Testis (tissue), 3 donors: Measurements from ENCODE around the gene ZSCAN21. TPM values are rescaled to one million over a fixed set of nuclear protein-coding genes. Genes with fewer than 3 reads are reported as not detected.

Source experiments
- DNase-seq: peaks from one replicate; pipeline ENCODE4 v3.0.0-alpha.2; 2019
- H3K27ac ChIP-seq, 2 donors: fragments of 200-600 bp; sonication (generic); one replicate each; pipeline ENCODE4 v1.5.1; 2019
- H3K27me3 ChIP-seq: fragments of 200-600 bp; sonication (generic); one replicate; pipeline ENCODE4 v1.5.1; 2019
- H3K36me3 ChIP-seq: fragments of 200-600 bp; sonication (generic); one replicate; pipeline ENCODE4 v1.5.1; 2017; ENCODE audit warnings: low read depth; ENCODE audit errors: missing control alignments
- H3K4me1 ChIP-seq: fragments of 200-600 bp; sonication (generic); one replicate; pipeline ENCODE4 v1.5.1; 2019
- H3K4me3 ChIP-seq, 2 donors: fragments of 200-600 bp; sonication (generic); one replicate each; pipeline ENCODE4 v1.5.1; 2017 to 2019
- H3K9me3 ChIP-seq: fragments of 200-600 bp; sonication (generic); one replicate; pipeline ENCODE4 v1.5.1; 2017
- CTCF ChIP-seq, 3 experiments: fragments of 450-650 bp in 2 of 3; fragments of 200-600 bp in 1 of 3; sonication (generic) in 1 of 3; IDR thresholded peaks; one replicate each; pipeline ENCODE4 v1.5.1; 2016 to 2019; ENCODE audit warnings: antibody characterized with exemption in 3 of 3, mild to moderate bottlenecking in 2 of 3, moderate library complexity in 1 of 3
- POLR2A ChIP-seq: fragments of 450-650 bp; IDR thresholded peaks from one replicate; pipeline ENCODE4 v1.6.1; 2017; ENCODE audit warnings: antibody characterized with exemption, mild to moderate bottlenecking, moderate library complexity
- WGBS, 2 donors: methylation state at CpG; one replicate each; pipeline ENCODE4 v1.1.5; 2018; 5-methylcytosine and 5-hydroxymethylcytosine counted together
- intact Hi-C: fragments of 100-400 bp; cut with DNase I; formaldehyde crosslinking; loops from one replicate; pipeline ENCODE4 v1.15.1; 2023; ENCODE audit warnings: low total_unique reads
- polyA plus RNA-seq: library from polyadenylated mRNA; stranded (reverse); fragments of 350-450 nt; fragmentation: Illumina TruSeq; extraction: RNeasy Lipid Tissue Mini Kit (QIAGEN cat#74804); gene quantifications from one replicate; pipeline ENCODE4 v1.2.3, GENCODE V29; 2014; ENCODE audit warnings: low read depth, low replicate concordance; ENCODE audit not compliant: insufficient read depth
- total RNA-seq, 2 donors: library from RNA; depleted of rRNA; stranded (reverse); fragments of >200 nt; gene quantifications; one replicate each; pipeline ENCODE4 v1.2.3, GENCODE V29; 2016

ZSCAN21 gene
- total and polyA plus RNA-seq, 3 donors from 2014 or later = 21.3 to 50.3 (median 36.3) TPM

- intact Hi-C loops = no loop called here
- TF ChIP-seq POLR2A = no peak
- peak in 2 of 3 experiments; percentile 26 to 27 for TF ChIP-seq CTCF (IDR thresholded peaks at IDR 0.05)
- Histone ChIP-seq H3K9me3 (no peaks in the 10 kb centered on the region), H3K27me3 (no peaks in the 10 kb centered on the region), H3K4me1 (peaks cover 24% of the 10 kb centered on the region), H3K27ac (no peak overlapping the region), H3K4me3 (no peak overlapping the region), H3K36me3 (no peaks in the 10 kb centered on the region)
- 37 to 55% methylated on average over 3 of the region's 3 CpGs for WGBS, 2 donors
- DNase-seq = peak; percentile 47
Observed at GRCh38 chr7:100053215-100053614, 3.6 kb downstream of the ZSCAN21 start.

GRCh38 chr7:100057006-100057405 is 7.4 kb downstream of the ZSCAN21 start:
- no peak for DNase-seq
- H3K9me3 ChIP-seq = no peaks in the 10 kb centered on the region
- TF ChIP-seq CTCF (IDR thresholded peaks at IDR 0.05) (no peak), POLR2A (no peak)
- no peaks in the 10 kb centered on the region for H3K27me3 ChIP-seq
- H3K4me1 ChIP-seq = peaks cover 9% of the 10 kb centered on the region
- intact Hi-C loops = no loop called here
- 96 to 98% methylated on average over 6 to 10 of the region's 10 CpGs for WGBS, 2 donors
- H3K4me3 ChIP-seq = no peak overlapping the region
- H3K36me3 ChIP-seq = no peaks in the 10 kb centered on the region
- no peak overlapping the region for H3K27ac ChIP-seq

- Histone ChIP-seq H3K27me3 (no peaks in the 10 kb centered on the region), H3K4me3 (no peak overlapping the region), H3K36me3 (no peaks in the 10 kb centered on the region), H3K4me1 (no peaks in the 10 kb centered on the region), H3K27ac (no peak overlapping the region), H3K9me3 (no peaks in the 10 kb centered on the region)
- DNase-seq = no peak
- TF ChIP-seq CTCF (IDR thresholded peaks at IDR 0.05) = no peak
- TF ChIP-seq POLR2A = no peak
- intact Hi-C loops = no loop called here
- 73 to 91% methylated on average over 5 of the region's 5 CpGs for WGBS, 2 donors
Observed at GRCh38 chr7:100059251-100059739, 9.7 kb downstream of the ZSCAN21 start.

- TF ChIP-seq POLR2A (no peak), CTCF (IDR thresholded peaks at IDR 0.05) (no peak)
- H3K27me3 ChIP-seq = no peaks in the 10 kb centered on the region
- no peaks in the 10 kb centered on the region for H3K36me3 ChIP-seq
- no peak overlapping the region for H3K27ac ChIP-seq
- WGBS, 2 donors = 94% methylated on average over 11 of the region's 11 CpGs
- H3K4me3 ChIP-seq = no peak overlapping the region
- DNase-seq = no peak
- H3K4me1 ChIP-seq = peaks cover 4% of the 10 kb centered on the region
- no peaks in the 10 kb centered on the region for H3K9me3 ChIP-seq
- intact Hi-C loops = no loop called here
Observed at GRCh38 chr7:100061518-100062193, 12.1 kb downstream of the ZSCAN21 start.

- Histone ChIP-seq H3K27me3 (no peaks in the 10 kb centered on the region), H3K9me3 (no peaks in the 10 kb centered on the region), H3K36me3 (peaks cover 2% of the 10 kb centered on the region), H3K4me3 (no peak overlapping the region), H3K4me1 (peaks cover 4% of the 10 kb centered on the region), H3K27ac (no peak overlapping the region)
- no peak for TF ChIP-seq CTCF (IDR thresholded peaks at IDR 0.05)
- no peak for TF ChIP-seq POLR2A
- intact Hi-C loops = no loop called here
- DNase-seq = no peak
- WGBS, 2 donors = 91 to 96% methylated on average over 4 of the region's 4 CpGs
Observed at GRCh38 chr7:100063376-100063775, 13.8 kb downstream of the ZSCAN21 start.
